Hippocampal formation (tissue), 2 donors: ENCODE data around the gene IGSF11.
"Not testable (repeated sequence)": the region's sequence is repeated elsewhere in the genome, so short reads cannot be mapped to it uniquely, and the experiment has no call there.

ENCODE experiments used
- DNase-seq, 2 donors: peaks; one replicate each; lab custom pipeline; 2025; lab: John Stamatoyannopoulos, UW

IGSF11 gene, protein sequence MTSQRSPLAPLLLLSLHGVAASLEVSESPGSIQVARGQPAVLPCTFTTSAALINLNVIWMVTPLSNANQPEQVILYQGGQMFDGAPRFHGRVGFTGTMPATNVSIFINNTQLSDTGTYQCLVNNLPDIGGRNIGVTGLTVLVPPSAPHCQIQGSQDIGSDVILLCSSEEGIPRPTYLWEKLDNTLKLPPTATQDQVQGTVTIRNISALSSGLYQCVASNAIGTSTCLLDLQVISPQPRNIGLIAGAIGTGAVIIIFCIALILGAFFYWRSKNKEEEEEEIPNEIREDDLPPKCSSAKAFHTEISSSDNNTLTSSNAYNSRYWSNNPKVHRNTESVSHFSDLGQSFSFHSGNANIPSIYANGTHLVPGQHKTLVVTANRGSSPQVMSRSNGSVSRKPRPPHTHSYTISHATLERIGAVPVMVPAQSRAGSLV

GRCh38 chr3:119034256-119035013, at the start of gene IGSF11:
IGSF11 (minus strand) TSS chr3:119034846; CDS start chr3:119034582, 264 bp downstream.
- peak; percentile 87 to 88 for DNase-seq

- no peak for DNase-seq
Measured at GRCh38 chr3:119080364-119080763, 45.7 kb upstream of the IGSF11 start.

GRCh38 chr3:119073258-119074001, 38.8 kb upstream of the IGSF11 start:
- DNase-seq: no peak

- not testable (repeated sequence) for DNase-seq
Measured at GRCh38 chr3:119072451-119072850, 37.8 kb upstream of the IGSF11 start.

DNA sequence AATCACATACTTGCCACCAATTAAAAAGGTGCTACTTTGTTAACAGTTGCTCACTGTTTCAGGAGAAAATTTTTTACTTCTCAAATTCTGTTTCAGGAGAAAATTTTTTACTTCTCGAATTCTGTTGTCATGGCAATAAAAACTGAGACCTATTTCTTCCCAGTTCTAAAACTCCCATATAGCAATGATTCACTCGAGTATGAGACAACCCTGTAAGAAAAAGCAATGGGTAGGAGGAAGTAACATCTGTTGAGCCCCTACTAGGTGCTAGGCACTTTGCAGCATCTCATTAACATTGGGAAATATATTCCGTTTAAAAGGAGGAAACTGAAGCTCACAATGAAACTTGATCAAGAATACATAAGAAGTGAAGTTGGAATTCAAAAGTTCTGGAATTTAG, 35.1 kb upstream of the IGSF11 start:
- DNase-seq: peak in 1 of 2 donors; percentile 37

DNA sequence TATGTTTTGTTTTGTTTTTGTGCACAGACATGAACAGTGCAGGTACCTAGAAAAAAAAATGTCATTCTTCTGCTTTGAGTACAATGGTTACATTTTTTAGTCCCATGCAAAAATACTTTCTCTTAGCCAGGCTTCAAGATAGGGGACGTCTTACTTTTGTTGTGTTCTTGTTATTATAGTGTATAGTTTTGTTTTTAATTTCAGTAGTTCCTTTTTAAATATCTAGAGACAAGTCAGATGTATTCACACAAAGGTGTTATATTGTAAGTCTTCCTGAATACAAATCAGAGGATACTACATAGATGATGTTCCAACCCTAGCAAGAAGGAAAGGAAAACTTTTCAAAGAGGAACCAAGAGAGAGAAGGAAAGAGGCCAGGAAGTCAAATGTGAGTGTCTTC, 28.8 kb upstream of the IGSF11 start:
- no peak for DNase-seq

DNA sequence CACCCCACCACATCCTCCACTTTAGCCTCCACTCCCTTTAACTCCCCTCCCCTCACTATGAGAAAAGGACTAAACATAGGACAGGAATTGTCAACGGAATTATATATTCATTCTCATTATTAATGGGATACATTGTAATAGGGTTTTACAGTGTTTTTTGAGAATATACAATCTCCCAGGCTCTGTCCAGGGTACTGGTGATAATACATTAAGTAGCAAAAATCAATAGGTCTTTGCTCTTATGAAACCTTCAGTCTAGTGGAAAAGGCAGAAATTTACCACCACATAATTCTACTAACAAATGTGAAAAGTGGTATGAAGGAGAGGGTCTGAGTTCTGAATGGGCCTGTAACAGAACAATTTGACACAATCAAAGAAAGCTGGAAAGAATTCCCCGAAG, 28.2 kb upstream of the IGSF11 start:
- no peak for DNase-seq

GRCh38 chr3:119044593-119044992, 9.9 kb upstream of the IGSF11 start:
- DNase-seq: no peak

DNA sequence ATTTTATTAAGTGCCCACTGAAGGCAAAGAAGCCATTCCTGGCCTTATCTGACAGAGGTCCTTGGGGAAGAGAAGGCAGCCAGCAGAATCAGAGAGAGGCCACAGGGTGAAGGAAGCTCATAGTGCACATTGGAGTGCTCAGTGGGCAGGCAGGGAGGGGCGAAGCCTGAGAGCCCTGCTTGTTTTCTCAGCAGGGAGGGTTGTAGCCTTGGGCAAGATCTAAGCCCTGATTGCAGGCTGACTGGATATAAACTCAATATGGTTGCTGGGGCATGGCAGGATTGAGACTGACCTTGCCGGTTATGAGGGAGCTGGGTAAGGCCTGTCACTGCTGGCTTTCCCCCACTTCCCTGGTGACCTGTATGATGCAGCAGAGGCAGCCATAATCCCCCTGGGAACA, 7.5 kb upstream of the IGSF11 start:
- no peak for DNase-seq

DNA sequence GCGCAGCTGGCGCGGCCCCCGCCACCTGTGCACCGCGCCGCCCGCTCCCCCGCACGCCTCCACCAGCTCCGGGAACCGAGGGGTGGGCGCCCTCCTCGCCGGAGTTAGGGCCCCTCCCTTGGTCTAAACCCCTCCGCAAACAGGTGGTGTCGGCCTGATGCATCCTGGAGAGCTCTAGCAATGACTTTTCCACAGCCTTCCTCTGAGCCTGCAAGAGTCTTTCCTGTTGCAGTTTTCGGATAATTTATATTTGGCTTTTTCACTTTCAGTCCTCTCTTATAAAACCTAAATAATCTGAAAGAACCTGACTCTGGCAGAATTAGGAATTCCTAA, 334 bp upstream of the IGSF11 start:
- no peak for DNase-seq

GRCh38 chr3:119033393-119034255, 1.0 kb downstream of the IGSF11 start:
- no peak for DNase-seq

GRCh38 chr3:119025171-119025795, 9.4 kb downstream of the IGSF11 start:
- no peak for DNase-seq

- DNase-seq: no peak
Measured at GRCh38 chr3:119019767-119020518, 14.7 kb downstream of the IGSF11 start.

DNA sequence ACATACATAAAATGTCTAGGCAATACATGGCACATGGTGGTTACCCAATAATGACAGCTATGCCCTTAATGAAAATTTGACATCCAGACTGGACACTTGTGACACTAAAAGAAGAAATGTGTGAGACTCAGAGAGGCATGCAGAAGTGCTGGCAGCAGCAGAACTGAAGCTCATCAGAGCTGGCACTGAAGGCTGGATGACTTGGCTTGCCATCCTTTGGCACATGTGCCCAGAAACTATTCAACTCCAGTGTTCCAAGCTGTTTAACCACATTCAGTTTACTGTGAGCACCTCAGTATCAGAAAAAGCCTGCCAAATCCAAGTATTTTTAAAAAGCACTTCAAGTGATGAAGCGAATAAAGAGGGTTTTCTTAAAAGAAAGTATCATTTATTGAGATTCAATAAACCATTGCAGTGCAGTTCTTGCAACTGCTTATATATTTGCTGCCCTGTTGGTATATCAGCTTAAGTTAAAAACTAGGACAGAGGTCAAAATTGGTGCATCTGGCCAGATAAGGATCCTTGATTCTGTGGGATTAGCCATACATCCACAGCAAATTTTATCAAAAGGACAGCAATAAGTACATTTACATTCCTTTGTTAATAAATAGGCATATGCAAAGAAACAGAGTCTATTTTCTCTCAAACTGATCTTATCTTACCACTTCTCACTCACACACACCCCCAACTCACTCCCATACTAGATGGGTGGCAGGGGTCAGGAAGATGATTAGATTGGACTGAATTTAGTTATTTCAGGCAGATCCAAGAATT, 15.8 kb downstream of the IGSF11 start:
- peak; percentile 59 to 75 for DNase-seq

DNA sequence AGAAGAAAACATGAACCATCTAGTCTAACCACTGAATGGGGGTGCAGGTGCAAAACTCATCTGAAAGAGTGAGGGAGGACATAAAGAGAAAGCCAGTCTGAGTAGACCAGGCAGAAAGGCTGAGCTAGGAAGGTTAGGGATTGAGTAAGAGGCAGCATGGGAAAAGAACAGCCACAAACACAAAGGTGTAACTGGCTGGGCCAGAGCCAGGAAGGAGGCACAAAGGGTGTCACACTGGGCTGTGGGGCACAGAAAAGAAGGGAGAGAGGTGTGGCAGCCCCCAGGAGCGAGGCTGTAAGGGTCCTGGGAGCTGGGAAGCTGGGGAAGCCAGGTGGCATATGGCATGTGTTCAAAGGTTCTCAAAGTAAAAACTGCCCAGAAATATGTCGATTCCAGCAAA, 18.7 kb downstream of the IGSF11 start:
- DNase-seq: no peak

- peak in 1 of 2 donors; percentile 39 for DNase-seq
Measured at GRCh38 chr3:119013951-119014350, 20.7 kb downstream of the IGSF11 start.

- no peak for DNase-seq
Measured at GRCh38 chr3:119011528-119011927, 23.1 kb downstream of the IGSF11 start.

- no peak for DNase-seq
Measured at GRCh38 chr3:118997190-118997589, 37.5 kb downstream of the IGSF11 start.

GRCh38 chr3:118991775-118992174, 42.9 kb downstream of the IGSF11 start:
- DNase-seq: peak; percentile 67 to 98
